Epidermal melanocyte (primary cell): Measurements from ENCODE around the gene ARHGAP22.
A peak's percentile ranks its signal among the peaks of the same experiment; 100 is the strongest.

Experiments
- DNase-seq: peaks from one replicate; pipeline ENCODE4 v3.0.0; 2011; ENCODE audit warnings: low spot score; ENCODE audit not compliant: insufficient read length

The ARHGAP22 gene

GRCh38 chr10:48554656-48555055 is 50.2 kb downstream of the ARHGAP22 start:
- no peak for DNase-seq

DNA sequence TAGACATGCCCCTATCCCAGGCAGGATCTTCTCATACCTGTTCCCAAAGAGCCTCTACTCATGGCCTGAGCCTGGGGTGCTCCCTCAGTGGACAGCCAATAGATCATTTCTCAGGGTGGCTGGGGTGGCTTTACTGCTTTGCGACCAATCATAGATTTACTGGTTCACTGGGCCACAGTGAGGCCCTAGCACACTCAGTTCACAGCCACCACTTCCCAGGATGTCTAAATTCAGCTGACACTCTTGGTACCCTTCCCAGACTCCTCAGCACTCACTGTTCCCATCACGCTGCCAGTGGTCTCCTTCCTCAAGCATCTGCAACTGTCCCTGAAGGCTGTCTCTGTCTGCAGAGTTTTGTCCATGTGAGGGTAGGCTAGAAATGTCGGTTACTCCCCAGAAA is 50.6 kb downstream of the ARHGAP22 start:
- DNase-seq = no peak

DNA sequence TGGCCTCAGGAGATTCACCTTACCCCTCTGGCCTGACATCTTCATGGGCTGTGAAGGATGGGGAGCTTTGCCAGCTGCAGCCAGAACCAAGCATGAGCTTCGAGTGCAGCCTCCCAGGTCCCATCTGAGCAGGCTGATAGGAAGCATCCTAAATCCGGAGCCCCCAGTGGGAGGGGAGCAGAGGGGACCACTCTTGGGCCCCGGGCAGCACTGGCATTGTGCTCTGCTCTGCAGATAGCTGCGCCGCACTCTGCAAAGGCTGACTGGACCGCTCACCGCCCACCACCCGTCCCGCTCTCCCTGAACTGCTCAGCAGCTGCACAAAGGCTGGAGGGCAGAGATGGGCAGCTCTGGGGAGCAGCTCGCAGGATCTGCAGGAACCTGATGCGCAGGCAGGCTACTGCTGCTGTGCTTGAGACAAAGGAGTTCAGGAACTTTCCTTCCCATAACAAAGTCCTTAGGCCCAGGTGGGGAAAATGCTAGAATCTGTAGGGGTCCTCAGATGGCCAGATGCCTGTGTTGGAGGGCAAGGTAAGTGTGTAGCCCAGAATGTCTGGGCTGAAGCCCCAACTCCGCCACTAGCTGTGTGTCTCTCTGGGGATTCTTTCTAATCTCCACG is 51.8 kb downstream of the ARHGAP22 start:
- no peak for DNase-seq

- peak; percentile 42 for DNase-seq
Observed at GRCh38 chr10:48551861-48552591, 52.8 kb downstream of the ARHGAP22 start.

DNA sequence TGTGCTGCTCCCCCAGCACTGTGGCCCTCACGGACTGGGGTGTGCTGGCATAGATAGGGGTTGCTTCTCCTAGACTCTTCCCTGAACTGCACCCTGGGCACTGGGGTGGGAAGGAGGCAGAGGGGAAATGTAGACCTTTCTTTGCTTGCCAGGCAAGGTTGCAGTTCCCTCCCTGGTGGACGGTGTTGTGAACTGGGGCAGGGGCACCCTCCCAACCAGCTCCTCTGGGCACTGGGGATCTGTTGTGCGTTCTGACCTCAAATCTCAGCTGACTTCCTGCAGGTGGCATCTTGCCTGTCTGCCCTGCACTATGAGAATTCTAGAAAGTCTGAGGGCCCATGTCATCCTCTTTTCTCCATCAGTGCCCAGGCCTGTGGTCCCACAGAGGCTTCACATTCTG is 53.9 kb downstream of the ARHGAP22 start:
- no peak for DNase-seq

DNA sequence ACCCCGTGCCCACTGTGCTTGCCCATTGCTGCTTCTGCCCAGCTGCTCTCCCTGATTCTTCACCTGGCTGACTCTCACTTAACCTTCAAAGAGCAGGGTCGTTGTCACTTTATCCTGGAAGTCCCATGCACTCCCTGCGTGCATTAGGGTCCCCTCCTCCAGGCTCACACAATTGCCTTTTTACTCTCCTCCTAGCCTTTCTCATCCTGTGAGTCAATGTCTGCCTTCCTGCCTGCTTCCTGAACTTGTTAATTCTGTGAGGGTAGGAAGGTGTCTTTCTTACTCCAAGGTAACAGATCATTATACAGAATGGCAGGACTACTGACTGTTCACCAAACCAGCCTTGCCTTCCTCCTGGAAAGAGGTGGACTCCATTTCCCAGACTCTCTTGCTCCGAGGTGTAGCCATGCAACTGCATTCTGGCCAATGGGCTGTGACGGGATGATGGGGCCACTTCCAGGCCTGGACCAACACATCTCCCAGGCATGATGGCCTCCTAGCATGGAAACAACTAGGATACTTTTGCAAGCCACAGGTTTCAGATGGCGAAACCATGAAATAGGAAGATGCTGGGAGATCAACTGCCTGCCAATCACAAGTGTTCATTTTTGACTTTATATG is 54.7 kb downstream of the ARHGAP22 start:
- no peak for DNase-seq

DNA sequence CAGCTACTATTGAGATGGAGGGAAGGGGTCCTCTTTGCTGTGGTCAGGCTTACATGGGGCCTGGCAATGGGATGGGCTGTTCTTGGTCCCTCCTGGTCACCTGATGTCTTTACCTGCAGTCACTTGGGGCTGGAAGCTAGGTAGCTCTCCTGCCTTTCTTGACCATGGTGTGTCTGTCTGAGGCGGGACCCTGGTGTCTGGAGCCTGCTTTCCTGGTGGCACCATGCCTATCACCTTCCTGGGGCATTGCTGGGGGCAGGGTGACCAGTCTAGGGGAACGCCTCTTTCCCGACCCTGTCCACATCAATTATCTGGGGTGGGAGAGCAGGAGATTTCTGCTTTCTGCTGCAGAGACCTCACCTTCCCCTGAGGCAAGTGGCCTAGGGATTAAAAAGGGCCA is 55.6 kb downstream of the ARHGAP22 start:
- DNase-seq = no peak

DNA sequence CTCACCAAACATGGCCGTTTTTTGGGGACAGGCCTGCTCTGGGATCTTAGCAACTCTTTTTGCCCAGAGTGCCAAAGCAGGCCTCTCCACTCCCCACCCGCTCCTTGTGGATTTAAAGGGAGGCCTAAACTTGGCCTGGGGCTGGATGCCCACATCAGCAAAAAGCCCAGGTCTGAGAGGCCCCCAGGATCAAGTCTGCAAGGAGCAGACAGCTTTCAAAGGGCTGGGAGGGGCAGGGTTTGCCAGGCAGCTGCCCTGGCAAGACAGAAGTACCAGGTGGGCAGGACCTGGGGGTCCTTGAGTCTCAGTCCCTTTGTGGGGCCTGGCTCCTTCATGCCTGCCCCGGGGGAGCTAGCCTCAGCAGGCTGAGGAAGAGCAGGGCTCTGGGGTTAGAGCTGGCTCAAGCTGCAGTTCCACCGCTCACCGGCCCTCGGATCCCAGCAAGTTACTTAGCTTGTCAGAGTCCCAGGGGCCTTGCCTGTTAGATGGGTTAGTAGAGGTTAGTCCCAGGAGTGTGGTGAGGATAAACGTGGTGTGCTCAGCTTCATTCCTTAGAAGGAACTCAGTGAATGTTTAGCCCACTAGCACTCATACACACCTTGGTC is 56.2 kb downstream of the ARHGAP22 start:
- no peak for DNase-seq

- DNase-seq = no peak
Observed at GRCh38 chr10:48547981-48548380, 56.9 kb downstream of the ARHGAP22 start.

DNA sequence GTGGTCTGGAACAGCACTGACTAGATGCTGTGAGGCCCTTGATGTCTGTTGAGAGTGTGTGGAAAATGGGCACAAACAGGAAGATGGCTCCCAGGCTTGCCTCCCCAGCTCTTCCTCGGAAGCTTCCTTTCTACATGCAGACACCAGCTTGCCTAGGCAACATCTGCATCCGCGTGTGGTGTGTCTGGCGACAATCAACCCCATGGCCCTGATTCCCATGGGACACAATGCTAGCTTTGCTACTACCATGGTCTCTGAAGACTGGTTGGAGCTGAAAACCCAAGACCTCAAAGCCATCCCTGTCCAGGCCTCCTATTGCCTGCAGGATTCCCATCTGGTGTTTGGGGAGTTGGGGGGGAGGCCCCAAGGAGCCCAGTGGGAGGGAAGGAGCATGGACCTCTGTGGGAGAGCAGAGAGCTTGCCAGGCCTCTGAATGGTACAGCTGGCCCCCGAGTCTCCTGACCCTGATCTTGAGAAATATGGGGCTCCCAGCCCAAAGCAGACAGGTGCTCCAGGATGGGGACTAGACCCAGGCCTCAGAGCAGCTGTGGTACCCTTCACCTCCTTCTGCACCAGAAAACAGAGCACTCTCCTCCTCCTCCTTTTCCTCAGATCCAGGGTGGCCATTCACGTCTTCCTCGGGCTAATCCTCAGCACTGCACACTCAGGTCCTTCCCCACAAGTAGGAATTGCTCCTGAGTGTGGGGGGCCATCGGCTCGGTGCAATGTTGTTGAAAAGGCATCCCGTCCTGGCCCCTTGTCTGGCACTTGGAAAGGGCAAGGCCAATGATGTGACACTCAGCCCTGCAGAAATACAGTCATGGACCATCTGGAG is 57.6 kb downstream of the ARHGAP22 start:
- no peak for DNase-seq

DNA sequence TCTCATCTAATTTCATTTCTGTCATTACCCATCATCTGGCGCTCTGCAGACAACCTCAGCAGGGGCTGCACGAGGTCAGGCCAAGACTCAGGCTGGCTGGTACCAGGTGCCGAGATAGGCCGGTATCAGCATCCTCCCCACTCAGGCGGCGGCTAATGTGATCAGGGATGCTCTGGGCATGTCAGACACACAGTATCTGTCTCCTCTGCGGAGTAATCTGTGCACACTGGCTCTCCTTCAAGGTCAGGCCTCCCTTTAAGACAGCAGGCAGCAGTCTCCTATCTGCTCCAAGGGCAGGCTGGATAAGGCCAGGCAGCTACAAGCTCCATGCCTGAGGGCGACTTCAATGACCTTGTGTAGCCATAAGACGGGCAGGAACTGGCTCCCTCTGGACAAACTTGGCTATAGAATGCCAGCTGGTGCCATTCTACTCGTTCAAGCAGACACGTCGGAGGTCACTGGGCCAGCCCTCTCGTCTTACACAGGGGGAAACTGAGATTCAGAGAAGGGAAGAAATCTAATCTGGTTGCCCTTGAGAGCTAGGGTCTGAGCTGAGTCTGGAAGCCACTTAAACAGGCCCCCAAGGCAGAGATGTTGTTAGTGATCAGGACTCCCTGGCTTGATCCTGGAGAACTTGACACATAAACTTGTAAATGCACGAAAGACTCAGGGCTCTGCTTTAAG is 59.3 kb downstream of the ARHGAP22 start:
- no peak for DNase-seq

GRCh38 chr10:48543182-48543844 is 61.6 kb downstream of the ARHGAP22 start:
- DNase-seq = no peak

- no peak for DNase-seq
Observed at GRCh38 chr10:48542471-48543181, 62.2 kb downstream of the ARHGAP22 start.

GRCh38 chr10:48541144-48541795 is 63.6 kb downstream of the ARHGAP22 start:
- DNase-seq = no peak

DNA sequence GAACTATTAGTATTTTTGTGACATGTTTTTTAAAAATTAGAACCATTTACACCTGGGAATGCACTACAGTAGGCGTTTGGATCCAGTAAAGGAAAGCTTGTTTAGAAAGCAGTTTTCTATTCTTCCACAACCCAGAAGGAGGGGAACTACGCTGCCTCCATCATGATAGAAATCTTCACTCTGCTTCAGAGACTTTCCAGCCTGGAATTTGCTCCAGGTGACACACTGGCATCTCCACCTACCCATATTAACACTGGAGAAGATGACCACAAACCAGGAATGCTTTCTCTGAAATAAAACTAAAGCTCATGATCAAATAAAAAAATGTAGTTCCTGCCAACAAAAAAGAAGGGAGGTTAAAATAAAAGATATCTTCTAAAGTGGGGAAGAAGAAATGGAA is 66.3 kb downstream of the ARHGAP22 start:
- DNase-seq = no peak

GRCh38 chr10:48536916-48537890 is 67.7 kb downstream of the ARHGAP22 start:
- no peak for DNase-seq

- no peak for DNase-seq
Observed at GRCh38 chr10:48536156-48536500, 68.7 kb downstream of the ARHGAP22 start.
